Retina (tissue), 1 donor: ENCODE results near the gene CNTN5.
"Not testable (repeated sequence)": the region's sequence is repeated elsewhere in the genome, so short reads cannot be mapped to it uniquely, and the experiment has no call there.

Source experiments
- DNase-seq: peaks from one replicate; pipeline ENCODE4 v3.0.0-alpha.2; 2016

CNTN5 gene

GRCh38 chr11:99781074-99781473 is 760.3 kb downstream of the CNTN5 start:
- DNase-seq, result no peak

DNA sequence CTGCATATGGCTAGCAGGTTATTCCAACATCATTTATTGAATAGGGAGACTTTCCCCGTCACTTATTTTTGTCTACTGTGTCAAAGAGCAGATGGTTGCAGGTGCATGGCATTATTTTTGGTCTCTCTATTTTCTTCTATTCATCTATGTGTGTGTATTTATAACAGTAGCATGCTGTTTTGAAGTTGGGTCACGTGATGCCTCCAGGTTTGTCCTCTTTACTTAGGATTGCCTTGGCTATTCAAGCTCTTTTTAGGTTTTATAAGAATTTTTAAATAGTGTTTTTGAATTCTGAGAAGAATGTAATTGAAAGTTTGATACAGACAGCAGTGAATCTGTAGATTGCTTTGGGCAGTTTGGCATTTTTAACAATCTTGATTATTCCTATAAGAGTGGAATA is 770.6 kb downstream of the CNTN5 start:
- no peak for DNase-seq

DNA sequence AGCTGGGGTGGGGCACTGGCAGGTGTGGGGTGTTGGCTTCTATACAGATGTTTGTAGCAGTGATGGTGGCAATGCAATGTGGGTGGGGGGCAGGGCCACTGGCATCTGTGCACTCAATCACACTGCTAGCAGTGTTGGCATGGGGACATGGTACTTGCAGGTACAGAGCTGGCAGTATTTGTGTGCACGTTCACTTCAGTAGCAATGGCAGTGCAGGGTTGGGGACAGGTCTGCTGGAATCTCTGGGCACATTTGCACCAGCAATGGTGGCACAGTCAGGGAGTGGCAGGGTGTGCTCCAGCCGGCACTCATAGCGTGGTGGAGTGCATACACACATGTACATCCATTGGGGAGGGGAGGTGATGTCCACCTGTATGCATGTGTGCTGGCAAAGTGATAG is 775.2 kb downstream of the CNTN5 start:
- DNase-seq, result no peak

- DNase-seq, result no peak
Observed at GRCh38 chr11:99803501-99803900, 782.8 kb downstream of the CNTN5 start.

DNA sequence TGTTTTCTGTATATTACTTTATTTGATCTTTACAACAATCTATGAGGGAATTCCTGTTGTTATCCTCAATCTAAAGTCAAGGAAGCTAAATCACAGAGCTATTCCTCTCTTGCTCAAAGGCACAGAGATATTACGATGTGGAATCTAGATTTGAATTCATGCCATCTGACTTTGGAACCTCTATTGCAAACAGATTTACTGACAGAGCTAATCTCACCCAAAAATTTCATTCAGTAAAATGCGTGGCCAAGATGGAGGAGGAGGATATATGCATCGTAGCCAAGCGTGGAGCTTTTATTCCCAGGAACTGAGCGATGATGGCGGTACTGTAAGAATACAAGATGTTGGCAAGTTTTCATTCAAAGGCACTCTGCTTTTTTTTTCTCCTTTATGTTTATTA is 791.8 kb downstream of the CNTN5 start:
- no peak for DNase-seq

- no peak for DNase-seq
Observed at GRCh38 chr11:99814021-99814420, 793.3 kb downstream of the CNTN5 start.

DNA sequence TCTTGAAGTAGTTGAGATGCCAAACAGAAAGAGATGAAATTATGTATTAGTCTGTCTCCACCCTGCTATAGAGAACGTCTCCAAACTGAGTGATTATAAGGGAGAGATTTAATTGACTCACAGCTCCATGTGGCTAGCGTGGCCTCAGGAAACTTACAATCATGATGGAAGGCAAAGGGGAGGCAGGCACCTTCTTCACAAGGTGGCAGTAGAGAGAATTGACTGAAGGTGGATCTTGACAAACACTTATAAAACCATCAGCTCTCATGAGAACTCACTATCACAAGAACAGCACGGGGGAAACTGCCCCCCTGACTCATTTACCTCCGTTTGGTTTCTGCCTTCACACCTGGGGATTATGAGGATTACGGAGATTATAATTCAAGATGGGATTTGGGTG is 794.0 kb downstream of the CNTN5 start:
- DNase-seq, result no peak

GRCh38 chr11:99818991-99819390 is 798.2 kb downstream of the CNTN5 start:
- DNase-seq, result no peak

DNA sequence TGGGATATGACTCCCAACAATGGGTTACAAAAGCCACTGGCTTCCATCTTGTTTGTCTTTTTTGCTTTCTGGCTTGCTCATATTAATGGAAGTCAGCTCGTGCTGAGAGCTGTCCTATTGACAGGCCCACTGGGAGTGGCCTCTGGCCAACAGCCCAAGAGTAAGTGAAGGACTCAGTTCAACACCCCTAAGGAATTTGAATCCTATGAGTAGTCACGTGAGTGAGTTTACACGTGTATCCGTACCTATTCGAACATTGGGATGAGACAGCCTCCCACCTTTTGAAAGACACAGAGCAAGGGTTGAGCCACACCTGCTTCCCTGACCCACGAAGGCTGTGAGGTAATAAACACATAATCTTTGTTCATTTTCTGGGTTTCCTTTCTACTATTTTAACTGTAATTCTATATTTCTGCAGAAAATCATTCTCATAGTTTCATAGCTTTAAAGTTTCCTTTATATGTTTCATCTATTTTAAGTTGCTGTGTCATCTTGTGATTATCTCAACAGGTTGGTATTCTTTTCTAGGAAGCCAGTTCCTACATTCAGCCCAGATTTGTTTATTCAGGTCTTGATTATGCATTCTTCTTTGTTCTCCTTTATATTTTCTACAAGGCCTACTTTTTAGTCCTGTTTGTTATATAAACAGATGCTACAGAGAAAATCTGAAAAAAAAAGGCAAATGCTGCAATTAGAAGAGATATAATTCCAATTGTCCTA is 802.3 kb downstream of the CNTN5 start:
- no peak for DNase-seq

GRCh38 chr11:99836739-99837138 is 816.0 kb downstream of the CNTN5 start:
- not testable (repeated sequence) for DNase-seq

GRCh38 chr11:99841885-99842284 is 821.1 kb downstream of the CNTN5 start:
- no peak for DNase-seq

DNA sequence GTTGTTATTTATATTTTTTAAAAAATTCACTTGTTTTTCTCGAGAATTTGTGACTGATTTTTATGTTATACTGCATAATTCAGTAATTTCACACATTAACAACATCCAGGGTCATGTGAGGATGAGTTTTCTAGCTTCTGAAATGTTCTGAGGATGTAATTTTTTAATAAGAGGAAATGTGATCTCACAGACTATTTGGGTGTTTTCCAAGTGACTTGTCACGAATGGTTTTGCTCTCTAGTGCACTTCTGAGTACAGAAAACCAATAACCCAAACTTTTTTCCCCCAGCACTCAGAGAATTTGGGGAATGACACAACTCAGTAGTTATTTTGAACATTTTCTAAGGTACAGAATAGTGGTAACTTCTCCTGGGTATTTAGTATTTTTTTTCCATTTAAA is 845.2 kb downstream of the CNTN5 start:
- no peak for DNase-seq

DNA sequence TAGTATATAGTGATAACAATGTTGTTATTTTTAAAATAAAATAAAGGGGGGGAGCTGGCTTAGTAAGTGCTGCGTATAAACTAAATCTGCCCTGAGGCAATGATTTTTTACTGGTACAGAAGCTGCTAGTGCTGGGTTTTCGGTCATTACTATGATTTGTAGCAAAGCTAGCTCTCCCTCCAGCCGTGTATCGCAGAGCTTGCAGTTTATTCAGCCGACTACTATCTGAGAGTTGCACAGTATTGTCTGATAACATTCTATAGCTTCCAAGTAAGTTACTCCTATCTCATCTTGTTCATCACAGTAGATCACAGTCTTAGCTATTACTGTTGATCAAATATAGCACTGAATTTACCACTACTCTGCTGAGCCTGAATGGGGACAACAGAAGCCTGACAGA is 860.9 kb downstream of the CNTN5 start:
- no peak for DNase-seq

DNA sequence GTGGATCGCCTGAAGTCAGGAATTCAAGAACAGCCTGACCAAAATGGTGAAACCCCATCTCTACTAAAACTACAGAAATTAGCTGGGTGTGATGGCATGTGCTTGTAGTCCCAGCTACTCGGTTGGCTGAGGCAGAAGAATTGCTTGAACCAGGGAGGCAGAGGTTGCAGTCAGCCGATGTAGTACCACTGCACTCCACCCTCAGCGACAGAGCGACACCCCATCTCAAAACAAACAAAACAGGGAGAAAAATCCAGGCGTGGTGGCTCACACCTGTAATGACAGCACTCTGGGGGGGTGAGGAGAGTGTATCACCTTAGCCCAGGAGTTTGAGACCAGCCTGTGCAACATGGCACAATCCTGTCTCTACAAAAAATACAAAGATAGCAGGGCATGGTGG is 864.0 kb downstream of the CNTN5 start:
- DNase-seq, result no peak

DNA sequence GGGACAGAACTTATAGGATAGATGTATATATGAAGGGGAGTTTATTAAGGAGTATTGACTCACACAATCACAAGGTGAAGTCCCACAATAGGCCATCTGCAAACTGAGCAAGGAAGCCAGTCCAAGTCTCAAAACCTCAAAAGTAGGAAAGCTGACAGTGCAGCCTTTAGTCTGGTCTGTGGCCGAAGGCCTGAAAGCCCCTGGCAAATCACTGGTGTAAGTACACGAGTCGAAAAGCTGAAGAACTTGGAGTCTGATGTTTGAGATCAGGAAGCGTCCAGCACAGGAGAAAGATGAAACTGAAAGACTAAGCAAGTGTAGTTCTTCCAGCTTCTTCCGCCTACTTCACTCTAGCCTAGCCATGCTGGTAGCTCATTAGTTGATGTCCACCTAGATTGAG is 866.7 kb downstream of the CNTN5 start:
- DNase-seq, result no peak

- DNase-seq, result no peak
Observed at GRCh38 chr11:99893811-99894210, 873.1 kb downstream of the CNTN5 start.

DNA sequence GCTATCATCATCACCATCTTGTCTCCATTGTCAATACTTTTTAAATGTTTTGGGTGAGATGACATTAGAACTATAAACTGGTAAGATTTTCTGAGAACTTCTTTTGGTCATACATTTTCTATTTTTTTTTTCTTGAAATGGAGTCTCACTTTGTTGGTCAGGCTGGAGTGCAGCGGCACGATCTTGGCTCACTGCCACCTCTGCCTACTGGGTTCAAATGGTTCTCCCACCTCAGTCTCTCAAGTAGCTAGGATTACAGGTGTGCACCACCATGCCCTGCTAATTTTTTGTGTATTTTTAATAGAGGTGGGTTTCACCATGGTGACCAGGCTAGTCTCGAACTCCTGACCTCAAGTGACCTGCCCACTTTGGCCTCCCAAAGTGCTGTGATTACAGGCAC is 880.4 kb downstream of the CNTN5 start:
- DNase-seq, result no peak

DNA sequence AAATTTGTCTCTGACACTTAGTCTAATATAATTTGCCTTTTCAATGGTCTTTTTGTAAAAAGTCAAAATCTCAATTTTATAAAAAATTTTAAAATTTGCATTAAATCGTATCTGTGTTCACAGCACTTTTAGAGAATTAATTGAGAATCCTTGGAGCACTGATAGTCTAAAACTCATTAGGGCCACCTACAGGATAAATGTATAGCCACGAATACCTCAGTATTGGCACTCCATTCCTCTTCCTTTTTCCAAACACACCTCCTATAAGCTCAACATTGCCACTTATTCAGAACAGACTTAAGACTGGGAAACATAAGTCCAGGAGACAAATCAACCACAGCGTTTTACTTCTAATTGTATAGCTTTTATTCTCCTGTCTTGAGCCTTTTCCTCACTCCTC is 890.4 kb downstream of the CNTN5 start:
- no peak for DNase-seq

DNA sequence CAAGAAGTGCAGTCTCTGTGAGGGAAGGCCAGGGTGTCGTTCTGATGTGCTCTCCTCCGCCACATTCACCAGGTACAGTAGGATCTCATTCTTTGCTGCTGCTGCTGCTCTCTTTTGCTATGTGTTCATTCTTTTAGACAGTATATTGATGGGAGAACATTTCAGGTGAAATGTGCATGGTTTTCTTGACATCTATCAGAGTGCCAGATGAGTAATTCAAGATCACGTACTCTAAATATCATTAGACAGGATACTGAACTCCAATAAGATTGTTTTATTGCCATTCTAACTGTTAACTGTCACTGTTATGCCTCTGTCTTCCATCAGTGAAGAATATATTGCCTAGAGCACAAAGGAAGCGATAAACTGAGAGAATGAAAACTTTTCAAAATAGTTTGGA is 895.3 kb downstream of the CNTN5 start:
- no peak for DNase-seq

DNA sequence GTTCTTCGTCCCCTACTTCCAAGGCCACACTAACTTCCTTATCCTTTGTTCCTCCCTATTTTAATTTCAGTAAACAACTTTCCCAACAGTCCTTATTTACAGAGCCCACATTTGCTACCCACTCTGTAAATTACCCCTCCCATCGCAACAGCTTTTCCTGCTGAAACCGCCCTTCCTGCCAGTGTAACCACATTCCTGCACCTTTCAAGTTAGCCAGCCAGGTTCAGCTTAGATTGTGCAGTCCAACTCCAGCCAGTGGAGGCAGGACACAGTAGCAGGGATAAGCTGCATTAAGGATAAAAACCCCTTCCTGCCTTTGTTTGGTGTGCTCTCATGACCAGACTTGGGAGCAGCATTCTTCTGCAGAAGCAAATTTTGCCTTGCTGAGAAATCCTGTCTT is 898.0 kb downstream of the CNTN5 start:
- DNase-seq, result no peak

DNA sequence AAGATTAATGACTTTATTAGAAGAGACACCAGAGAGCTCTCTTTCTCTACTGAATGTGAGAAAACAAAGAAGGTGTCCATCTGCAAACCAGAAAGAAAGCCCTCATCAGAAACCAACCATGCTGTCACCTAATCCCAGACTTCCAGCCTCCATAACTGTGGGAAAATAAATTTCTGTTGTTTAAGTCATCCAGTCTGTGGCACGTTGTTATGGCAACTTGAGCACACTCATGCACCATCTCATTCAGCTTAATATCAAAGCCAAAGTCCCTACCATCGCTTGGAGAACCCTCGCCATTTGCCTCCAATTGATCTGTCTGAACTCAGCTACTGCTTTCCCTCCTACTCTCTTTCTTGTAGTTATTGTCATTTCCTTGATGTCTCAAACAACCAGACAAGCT is 900.2 kb downstream of the CNTN5 start:
- no peak for DNase-seq

DNA sequence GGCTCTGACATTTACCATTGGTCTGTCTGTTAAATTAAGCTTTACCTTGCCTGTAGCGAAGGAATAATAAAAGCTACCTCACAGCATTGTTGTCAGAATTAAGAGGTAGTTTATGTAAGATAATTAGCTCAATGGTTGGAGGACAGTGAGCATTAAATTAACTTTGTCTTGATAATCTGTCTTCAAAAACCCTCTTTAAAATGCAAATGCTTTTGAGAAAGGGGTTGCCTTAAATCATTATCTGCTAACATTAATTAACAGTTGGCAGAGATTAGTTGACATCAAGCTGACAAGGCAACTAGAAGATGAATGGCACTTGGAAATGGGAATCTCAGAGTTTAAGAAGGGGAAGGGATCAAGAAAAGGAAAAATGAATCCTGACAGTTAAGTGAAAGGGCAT is 905.2 kb downstream of the CNTN5 start:
- DNase-seq, result no peak

DNA sequence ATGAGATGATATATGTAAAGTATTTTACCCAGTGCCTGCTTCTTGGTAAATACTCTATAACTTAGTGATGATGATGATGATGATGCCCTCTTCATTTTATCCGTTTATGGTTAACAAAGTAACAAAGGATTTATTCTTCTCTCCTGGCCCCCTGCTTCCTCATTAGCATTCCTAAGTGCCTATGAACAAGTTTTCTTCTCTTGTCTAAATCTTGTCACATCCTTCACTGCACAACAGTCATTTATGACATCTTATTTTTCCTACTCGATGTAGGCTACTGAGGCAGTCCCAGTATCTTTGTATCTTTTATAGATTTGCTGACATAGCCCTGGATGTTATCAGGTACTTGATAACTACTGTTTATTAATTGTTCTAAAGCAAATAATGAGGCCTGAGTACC is 911.9 kb downstream of the CNTN5 start:
- no peak for DNase-seq

- DNase-seq, result no peak
Observed at GRCh38 chr11:99934008-99934407, 913.3 kb downstream of the CNTN5 start.

- DNase-seq, result no peak
Observed at GRCh38 chr11:99937330-99937729, 916.6 kb downstream of the CNTN5 start.

DNA sequence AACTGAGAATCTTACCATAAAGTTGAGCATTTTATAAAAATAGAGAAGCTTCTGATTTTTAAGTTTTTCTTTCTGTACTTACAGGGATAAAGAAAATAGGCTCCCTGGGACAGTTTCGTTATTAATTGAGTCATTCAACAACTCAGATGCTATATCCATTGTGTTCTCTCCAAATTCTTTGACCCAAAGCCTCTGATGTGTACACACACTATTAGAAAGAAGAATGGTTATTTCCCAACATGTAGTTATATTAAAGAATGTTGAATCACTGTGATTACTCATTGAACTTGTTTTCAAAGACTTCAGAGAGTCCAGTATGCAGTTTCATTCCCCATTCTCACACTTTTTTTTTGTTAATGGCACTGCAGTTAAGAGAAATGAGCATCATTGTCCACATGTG is 932.1 kb downstream of the CNTN5 start:
- DNase-seq, result no peak
